DMS53 treated with DMSO at 0.1 percent for 48 hours (cell line): ENCODE measurements around the gene DDAH1.
A peak's percentile ranks its signal among the peaks of the same experiment; 100 is the strongest.

Source experiments
- DNase-seq: peaks from one replicate; lab custom pipeline; 2025; ENCODE audit not compliant: unreplicated experiment; lab: John Stamatoyannopoulos, UW

The DDAH1 gene

DNA sequence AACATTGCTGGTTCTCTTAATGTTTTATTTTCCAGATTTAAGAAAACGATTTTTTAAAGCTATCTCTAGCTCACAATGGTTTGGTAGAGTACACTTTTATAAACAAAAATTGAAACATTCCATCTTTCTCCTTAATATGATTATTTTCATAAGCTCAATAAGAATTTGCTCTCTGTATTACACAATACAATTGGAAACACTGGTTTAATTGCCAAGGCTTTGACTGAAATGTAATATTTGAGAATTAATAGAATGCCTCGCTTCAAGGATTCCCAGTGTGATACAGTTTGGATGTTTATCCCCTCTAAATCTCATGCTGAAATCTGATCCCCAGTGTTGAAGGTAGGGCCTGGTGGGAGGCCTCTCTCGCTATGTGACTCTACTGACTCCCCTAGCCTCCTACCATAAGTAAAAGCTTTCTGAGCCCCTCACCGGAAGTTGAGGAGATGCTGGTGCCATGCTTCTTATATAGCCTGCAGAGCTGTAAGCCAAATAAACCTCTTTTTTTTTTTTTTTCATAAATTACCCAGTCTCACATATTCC lies 67.4 kb downstream of the DDAH1 start:
- DNase-seq = no peak

DNA sequence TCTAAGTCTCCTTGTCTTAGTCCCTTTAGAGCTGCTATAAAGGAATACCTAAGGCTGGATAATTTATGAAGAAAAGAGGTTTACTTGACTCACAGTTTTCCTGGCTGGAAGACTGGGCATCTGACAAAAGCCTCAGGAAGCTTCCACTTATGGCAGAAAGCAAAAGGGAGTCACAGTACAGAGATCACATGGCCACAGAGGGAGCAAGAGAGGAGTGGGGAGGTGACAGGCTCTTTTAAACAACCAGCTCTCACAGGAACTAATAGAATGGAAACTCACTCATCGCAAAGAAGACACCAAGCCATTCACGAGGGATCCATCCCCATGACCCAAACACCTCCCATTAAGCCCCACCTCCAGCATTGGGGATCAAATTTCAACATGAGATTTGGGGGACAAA lies 68.8 kb downstream of the DDAH1 start:
- DNase-seq = no peak

DNA sequence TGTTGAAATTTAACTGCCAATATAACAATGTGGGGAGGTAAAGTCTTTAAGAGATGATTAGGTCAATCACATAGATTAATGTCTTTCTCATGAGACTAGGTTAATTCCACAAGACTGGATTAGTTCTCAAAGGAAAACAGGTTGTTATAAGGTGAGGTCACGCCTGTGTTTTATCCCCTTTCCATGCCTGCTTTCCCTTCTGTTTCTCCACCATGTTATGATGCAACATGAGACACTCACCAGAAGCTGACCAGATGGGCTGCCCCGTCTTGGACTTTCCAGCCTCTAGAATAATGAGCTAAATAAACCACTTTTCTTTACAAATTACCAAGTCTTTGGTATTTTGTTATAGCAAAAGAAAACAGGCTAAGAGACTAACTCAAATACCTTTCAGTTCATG lies 70.8 kb downstream of the DDAH1 start:
- DNase-seq = no peak

DNA sequence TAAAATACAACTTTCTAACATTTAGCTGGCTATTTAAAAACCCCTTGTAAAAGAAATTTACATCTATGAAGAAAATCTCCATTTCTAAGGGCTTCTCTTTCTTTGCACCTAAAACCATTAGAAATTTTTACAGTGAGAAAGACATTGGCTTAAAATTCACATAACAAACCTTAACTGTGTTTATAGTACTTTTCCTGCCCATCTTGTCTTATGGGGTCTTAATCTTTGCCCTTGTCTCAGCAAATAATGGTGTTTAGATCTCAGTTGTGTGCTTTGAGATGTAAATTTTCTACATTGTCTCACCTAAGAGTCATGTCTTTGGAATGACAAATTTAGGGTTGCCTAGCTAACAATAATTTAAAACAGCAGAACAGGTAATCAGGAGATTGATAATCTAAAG lies 71.5 kb downstream of the DDAH1 start:
- DNase-seq = no peak

DNA sequence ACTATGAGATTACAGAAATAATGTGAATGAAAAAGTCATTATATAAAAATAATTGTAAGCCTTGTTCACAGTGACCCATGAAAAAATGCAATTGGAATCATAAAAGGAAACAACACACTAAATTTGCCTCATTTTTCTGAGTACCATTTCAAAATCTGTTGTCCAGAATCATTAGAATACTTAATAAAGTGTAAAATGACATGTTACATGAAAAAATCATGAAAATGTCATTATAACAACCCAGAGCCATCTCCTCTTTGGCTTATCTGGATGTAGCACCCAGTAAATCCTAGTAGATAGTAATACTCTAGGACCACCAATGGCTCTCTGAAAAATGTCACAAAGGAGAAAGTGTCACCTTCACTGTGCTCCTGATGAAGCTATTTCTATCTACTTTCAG lies 76.5 kb downstream of the DDAH1 start:
- DNase-seq = no peak

DNA sequence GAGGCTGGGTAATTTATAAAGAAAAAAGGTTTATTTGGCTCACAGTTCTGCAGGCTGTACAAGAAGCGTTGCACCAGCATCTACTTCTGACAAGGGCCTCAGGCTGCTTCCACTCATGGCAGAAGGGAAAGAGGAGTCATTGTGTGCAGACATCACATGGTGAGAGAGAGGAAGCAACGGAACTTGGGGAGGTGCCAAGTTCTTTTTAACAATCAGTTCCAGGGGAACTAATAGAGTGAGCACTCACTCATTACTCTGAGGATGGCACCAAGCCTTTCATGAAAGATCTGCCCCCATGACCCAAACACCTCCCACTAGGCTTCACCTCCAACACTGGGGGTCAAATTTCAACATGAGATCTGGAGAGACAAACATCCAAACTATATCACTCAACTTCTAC lies 77.2 kb downstream of the DDAH1 start:
- no peak for DNase-seq

DNA sequence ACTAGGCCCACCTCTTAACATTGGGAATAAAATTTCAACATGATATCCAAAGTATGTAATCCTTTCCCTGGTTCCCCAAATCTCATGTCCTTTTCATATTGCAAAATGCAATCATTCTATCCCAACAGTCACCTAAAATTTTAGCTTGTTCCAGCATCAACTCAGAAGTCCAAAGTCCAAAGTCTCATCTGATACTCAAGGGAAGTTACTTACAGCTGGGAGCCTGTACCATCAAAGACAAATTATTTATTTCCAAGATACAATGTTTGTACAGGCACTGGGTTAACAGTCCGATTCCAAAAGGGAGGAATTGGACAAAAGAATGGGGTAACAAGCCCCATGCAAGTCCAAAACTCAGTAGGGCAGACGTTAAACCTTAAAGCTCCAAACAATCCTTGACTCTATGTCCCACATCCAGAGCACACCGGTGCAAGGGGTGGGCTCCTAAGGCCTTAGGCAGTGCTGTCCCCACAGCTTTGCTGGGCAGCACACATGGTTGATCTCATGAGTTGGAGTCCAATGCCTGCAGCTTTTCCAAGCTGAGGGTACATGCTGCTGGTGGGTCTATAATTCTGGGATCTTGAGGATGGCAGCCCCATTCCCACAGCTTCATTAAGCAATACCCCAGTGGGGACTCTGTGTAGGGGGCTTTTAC lies 78.8 kb downstream of the DDAH1 start:
- no peak for DNase-seq

DNA sequence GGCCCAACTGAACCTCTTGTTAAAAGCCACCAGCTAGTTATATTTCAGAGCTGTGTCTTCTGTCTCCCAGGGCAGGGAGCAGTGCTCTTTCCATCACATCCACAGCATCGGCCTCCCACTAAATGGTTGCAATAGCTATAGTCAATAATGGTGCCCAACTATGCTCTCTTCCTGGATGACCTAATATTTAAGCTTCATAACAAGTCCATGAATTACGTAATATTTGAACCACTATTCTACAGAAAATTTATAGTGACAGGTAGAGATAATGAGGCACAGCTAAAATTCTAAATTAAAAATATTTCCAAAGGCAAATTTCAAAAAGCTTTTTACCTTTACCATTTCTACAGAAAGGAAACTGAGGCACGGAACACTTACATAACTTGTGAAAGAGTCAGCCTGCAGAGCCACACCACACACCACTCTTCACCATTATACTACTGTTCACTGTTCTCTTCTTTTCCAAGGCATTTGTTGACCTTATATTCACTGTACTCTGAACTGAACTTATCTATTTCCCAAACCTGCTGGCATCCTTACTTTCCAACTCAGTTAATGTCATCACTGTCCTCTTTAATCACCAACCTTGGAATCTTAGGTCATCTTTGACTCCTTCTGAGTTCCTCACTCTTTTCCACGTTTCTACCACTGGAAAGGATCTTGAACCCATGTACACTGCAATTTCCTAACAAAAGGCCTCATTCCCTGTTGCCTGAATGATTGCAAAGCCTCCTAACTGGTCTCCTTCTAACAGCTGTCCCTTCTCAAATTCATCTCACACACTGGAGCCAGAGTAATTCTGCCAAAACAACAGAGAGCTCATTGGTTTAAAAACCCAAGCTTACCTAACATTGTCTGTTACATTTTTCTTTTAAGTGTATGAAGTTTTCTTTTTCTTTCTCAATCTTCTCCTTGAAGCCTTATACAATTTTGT lies 85.5 kb downstream of the DDAH1 start:
- no peak for DNase-seq

DNA sequence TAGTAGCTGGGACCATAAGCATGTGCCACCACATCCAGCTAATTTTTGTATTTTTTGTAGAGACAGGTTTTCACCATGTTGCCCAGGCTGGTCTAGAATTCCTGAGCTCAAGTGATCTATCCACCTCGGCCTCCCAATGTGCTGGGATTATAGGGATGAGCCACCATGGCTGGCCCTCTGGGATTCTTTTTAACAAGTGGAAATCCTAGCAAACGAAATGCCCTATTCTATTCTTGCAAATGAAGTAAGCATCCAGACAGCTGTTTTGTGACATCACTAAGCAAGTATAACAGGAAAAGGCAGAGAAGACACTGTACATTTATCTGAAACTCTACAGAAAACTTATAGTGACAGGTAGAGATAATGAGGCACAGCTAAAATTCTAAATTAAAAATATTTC lies 86.4 kb downstream of the DDAH1 start:
- no peak for DNase-seq

DNA sequence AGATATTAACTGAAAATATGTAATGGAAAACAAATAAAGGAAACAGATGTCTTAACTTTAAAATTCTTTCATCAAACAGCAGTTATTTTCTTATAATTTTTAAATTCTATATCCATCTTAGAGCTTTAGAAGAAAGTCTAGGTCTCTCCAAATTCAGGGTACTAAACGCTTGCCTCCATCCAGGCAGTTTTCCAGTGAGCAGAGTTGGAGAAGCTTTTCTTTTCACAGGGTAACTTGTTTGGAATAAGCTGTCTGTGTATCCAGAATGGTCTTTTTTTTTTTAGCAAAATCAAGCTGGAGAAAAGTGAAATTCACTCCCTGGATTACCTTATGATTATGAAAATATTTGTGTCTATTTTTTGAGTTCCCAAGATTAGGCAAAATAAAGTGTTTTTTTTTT lies 88.6 kb downstream of the DDAH1 start:
- no peak for DNase-seq

DNA sequence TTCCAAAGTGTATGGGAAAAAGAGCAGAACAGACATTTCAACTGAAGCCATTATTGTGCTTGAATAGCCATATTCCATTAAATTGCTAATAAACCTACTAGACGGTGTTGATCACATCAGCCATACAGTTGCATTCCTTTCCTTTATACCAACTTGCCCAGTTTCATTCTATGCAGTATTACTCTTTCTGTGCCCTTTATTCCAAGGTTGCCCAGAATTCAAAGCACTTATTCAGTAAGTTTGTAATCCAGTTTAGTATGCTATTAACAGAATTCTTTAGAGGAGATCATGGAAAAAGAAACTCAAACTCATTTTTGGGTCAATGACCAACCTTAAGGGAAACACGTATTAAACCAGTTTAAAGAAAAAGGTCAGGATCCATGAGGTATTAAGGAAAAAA lies 89.5 kb downstream of the DDAH1 start:
- DNase-seq = no peak

DNA sequence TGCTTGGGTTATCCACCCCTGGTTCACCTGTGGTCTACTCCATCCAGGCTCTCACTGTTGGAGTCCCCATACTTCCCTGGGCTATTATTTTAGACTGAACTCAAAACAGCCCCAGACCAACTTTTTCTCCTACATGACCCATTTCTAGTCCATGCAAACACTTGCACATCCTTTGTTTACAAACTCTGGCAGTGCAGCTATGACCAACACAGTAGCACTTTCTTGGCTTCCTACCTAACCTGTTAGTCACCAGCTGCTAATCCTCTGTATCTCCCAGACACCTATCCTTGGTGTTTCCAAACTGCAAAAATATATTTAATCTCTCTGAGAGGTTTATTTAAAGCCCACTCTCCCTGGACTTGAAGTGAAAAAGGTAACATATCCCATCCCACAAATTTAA lies 90.8 kb downstream of the DDAH1 start:
- peak; percentile 27 for DNase-seq

DNA sequence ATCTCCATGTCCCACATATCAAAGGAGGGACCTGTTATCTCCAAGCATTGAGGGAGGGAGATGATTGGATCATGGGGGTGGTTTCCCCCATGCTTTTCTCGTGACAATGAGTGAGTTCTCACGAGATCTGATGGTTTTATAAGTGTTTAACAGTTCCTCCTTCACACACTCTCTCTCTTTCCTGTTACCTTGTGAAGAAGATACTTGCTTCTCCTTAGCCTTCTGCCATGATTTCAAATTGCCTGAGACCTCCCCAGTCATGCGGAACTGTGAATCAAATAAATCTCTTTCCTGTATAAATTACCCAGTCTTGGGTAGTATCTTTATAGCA lies 91.6 kb downstream of the DDAH1 start:
- no peak for DNase-seq

DNA sequence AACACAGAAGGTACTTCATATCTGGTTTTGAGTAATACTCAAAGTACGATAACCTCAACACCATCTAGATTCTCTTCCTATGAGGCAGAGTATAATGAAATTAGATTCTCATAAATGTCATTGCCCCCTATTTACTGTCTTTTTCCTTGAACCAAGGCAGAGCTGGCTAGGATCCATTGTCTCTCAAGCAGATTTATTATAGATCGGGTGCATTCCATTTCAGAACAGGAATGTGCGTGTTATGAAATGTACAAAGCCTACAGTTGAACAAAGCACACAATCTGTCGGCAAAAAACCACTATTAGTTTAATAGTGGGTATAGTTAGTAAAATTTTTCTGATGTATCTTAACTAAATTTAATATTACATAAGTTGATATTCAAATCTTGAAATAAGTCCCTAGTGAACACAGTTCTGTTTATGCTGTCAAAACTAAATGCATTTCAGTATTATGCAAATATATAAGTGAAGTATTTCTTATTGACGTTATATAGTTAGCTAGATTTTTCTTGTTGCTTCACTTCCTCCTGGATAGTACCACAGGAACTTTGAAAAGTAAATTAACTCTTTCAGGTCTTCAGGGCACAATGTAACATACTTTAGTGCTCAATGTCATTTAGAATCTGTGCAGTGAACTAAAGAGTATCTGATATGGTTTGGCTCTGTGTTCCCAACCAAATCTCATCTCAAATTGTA lies 92.1 kb downstream of the DDAH1 start:
- no peak for DNase-seq

DNA sequence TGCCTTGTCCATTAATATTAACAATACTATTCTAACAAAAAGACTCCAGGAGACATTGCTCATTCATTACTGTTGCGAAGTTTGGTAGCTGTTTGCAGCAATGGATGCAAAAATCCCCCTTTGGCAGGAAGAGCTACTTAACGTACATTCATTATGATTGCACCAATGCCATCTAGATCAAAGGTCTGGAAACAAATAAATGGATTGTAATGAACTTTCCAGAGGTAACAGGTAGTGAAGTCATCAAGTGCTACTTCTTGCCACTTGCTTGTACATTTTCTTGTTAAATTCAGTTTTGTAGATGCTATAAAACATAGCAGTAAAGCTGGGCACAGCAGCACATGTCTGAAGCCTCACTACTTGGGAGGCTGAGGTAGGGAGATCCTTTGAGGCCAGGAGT lies 93.9 kb downstream of the DDAH1 start:
- no peak for DNase-seq

DNA sequence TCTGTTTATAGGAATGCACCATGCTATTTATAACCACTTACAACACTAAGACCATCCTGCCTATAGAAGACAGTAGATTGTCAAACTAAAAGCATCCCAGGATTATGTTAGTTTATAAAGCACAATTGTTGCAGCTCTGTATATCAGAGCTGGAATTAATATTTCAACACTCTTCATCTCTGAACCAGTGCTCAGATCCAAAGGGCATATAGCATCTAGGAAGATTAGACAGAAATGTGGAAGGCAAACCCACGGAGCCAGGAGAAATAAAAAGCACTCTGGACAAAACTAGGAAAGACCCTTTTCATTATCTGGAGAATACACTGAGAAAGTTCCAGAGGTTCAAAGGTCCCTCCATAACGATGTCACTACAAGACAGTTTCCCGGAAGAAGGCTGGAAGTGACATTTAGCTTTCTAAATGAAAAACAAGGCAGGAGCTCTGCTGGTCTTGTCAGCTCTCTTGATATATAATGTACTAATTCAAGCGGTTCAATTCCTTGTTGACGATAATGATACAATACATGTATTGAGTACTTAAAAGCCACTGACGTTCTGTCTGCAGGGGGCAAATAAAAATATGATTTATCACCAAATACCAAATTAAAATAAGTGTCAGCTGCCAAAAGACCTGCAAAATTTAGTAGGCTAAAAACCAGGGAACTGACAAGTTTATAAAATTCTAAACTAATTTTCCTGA lies 96.7 kb downstream of the DDAH1 start:
- no peak for DNase-seq

DNA sequence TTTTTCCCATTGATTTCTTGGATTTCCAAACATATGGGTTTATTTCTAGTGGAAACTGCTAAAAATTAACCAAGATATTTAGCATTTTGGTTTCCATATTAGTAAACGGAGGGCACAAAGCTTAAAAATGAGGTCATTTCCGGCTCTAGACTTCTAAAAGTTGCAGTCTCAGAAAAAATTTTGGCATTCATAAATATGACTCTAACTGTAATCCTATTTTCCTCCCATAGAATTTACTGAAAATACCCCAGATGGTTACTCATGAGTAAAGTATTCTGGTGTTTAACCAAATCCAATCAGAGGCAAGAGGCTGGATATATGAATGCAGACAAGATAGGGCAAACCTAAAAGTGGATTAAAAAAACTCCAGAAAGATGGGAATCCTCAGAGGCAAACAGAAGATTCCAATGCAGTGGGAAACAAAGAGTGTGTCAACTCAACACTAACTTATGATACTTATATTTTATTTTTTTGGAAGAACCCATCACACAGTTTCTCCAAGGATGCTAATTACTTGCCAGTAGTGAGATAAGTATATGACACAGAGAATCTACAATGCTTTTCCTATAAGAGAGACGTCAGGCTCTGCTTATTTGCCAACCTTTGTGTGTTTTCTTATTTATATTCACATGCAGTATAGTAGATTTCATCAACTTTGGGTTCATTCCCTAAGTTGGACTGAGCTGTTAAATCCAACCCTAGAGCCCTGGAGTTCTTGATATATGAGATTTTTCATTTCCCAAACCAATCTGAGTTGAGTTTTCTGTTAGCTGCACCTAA lies 98.4 kb downstream of the DDAH1 start:
- no peak for DNase-seq

DNA sequence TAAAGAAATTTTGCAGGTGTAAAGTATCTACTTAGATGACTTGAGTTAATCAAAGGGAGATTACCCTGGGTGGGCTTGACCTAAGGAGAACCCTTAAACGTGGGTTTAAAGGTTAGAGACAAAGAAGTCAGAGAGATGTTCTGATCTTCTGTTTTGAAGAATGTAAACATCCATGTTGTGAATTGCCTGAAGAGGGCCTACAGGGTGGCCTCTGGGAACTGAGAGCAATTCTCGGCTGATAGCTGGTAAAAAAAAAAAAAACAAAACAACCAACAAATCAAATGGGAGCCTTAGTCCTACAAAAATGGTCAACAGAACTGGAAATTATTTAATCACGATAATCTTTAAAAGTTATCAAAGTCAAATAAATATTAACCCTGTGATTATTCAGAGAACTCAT lies 99.1 kb downstream of the DDAH1 start:
- DNase-seq = no peak

DNA sequence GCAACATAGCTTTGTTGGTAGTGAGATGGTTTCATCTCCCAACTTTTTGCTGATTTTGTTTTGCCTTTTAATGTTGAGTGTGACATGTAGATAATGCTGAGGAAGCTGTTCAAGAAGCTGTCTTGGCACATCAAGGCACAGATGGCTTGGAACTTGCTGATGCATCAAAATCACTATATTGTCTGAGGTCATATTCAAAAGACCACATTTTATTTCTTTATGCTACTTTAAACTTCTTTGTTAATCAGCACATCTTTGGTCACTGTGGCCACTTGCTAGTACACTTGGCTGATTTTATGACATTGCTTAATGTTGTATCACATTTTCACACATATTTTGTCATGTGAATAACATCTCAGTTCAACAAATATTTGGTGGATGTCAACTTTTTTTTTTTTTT lies 101.4 kb downstream of the DDAH1 start:
- no peak for DNase-seq

DNA sequence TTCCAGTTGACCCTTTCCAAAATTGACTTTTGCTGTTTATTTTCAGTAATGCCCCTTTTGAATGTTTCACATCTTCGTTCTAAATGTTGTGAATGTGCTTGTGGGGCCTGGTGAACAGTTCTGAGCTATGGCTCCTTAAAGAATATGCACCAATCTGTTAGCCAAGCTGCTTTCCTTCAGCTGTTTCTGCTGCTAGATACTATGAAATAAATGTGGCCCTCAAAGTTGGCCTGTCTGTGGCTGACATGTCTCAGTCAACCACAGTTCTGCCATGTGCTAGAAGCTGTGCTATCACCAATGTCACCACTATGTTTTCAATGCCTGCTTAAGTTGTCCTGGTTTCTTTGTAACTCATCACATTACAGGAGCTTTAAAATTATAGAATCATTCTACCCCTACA lies 101.9 kb downstream of the DDAH1 start:
- no peak for DNase-seq
